Pancreas (tissue), 10 donors: ENCODE measurements around the gene COL5A3. TPM values are rescaled to one million over a fixed set of nuclear protein-coding genes. Genes with fewer than 3 reads are reported as not detected.

ENCODE experiments used
- ATAC-seq, 4 donors: fragments of 200-7000 bp; cut with Tn5 transposase; one replicate each; pipeline versions ENCODE4 v1.8.0 to v1.9.1; 2020; ENCODE audit warnings: mild to moderate bottlenecking in 4 of 4, moderate library complexity in 4 of 4
- DNase-seq, 6 donors: peaks; one replicate each; pipeline ENCODE4 v3.0.0-alpha.2; 2020
- FAIRE-seq: peaks from 2 replicates; lab custom pipeline; 2012; peaks lifted over from hg19 to GRCh38; lab: Jason Lieb, UNC
- H3K27ac ChIP-seq, 4 donors: fragments of 200-600 bp; sonication (generic); 1 replicate in 3 of 4; 2 replicates in 1 of 4; pipeline versions ENCODE4 v1.5.0 to v1.8.0; 2020
- H3K27me3 ChIP-seq, 4 donors: fragments of 200-600 bp; one replicate each; pipeline ENCODE4 v1.8.0; 2021
- H3K36me3 ChIP-seq, 3 donors: fragments of 200-600 bp; sonication (generic) in 1 of 3; one replicate each; pipeline versions ENCODE4 v1.5.0 to v1.8.0; 2020 to 2021
- H3K4me1 ChIP-seq, 3 donors: fragments of 200-600 bp; one replicate each; pipeline ENCODE4 v1.8.0; 2021
- H3K4me3 ChIP-seq, 4 donors: fragments of 200-600 bp; sonication (generic) in 2 of 4; one replicate each; pipeline versions ENCODE4 v1.5.0 to v1.8.0; 2020 to 2021
- H3K9me3 ChIP-seq, 4 donors: fragments of 200-600 bp; one replicate each; pipeline ENCODE4 v1.8.0; 2021
- CTCF ChIP-seq, 4 donors: fragments of 200-600 bp; sonication (generic) in 3 of 4; IDR thresholded peaks; one replicate each; pipeline versions ENCODE4 v1.5.0 to v1.8.0; 2021; ENCODE audit warnings: antibody characterized with exemption in 4 of 4
- whole genome bisulfite sequencing, 2 donors: extraction: QIAGEN DNeasy Blood & Tissue Kit; methylation state at CpG; one replicate each; pipeline ENCODE4 v1.1.7; 2013; 5-methylcytosine and 5-hydroxymethylcytosine counted together
- intact Hi-C, 3 donors: fragments of 100-400 bp; cut with DNase I; formaldehyde crosslinking; loops; one replicate each; pipeline versions ENCODE4 v1.11.1 to v1.14.2; 2022
- polyA plus RNA-seq, 2 donors: library from polyadenylated mRNA; stranded (reverse); fragments of 200-250 nt; gene quantifications; one replicate each; pipeline ENCODE4 v1.2.3, GENCODE V29; 2013
- total RNA-seq, 6 donors: library from RNA; stranded (reverse); fragmentation: NEBNext Ultra II Directional in 4 of 6; extraction: Animal tissue kit (Norgen Biotek cat#: 25700) in 4 of 6; gene quantifications; one replicate each; pipeline versions ENCODE4 v1.2.1 to v1.2.4, GENCODE V29; 2021 to 2023
- donor health status: healthy with polysubstance abuse.
- donor health status: DM: no; HTN: no; CAD: no; lungs with moderate emphysema.
- donor health status: DM: no; HTN: no; CAD: no.
- donor health status: control.
- donor health status: control.
- donor health status: Bipolar disorder and iron deficiency.
- donor health status: DM: yes; HTN: yes; CAD: no.
- donor health status: DM: no; HTN: no; CAD: no.
- donor health status: DM: no; HTN: no; CAD: no.
- donor health status: DM: yes; HTN: yes; CAD: no.

Gene COL5A3
- total and polyA plus RNA-seq, 8 donors = 1.0 to 8.7 (median 2.8) TPM

- intact Hi-C loops = no loop called here
- H3K36me3 ChIP-seq = no peaks in the 10 kb centered on the region
- 30 to 38% methylated on average over 6 of the region's 6 CpGs for WGBS, 2 donors
- DNase-seq (no peak), FAIRE-seq (no peak), ATAC-seq (no peak)
- TF ChIP-seq CTCF (IDR thresholded peaks at IDR 0.05) = no peak
- H3K4me1 ChIP-seq = peaks cover 0 to 7% (median 0%) of the 10 kb centered on the region in 3 donors
- no peaks in the 10 kb centered on the region for H3K9me3 ChIP-seq
- peaks cover 0 to 17% (median 2%) of the 10 kb centered on the region in 4 donors for H3K27me3 ChIP-seq
- no peak overlapping the region for H3K4me3 ChIP-seq
- no peak overlapping the region for H3K27ac ChIP-seq
Observed at GRCh38 chr19:10013834-10014618, 3.7 kb upstream of the COL5A3 start.

GRCh38 chr19:10013316-10013715 is 3.0 kb upstream of the COL5A3 start, which contains the start of gene RDH8:
RDH8 (plus strand) TSS chr19:10013483; CDS start chr19:10013498, 15 bp downstream.
- intact Hi-C loops = no loop called here
- Histone ChIP-seq H3K27me3 (peaks cover 0 to 17% (median 2%) of the 10 kb centered on the region in 4 donors), H3K4me3 (no peak within 1 kb of the TSS), H3K9me3 (no peaks in the 10 kb centered on the region), H3K27ac (no peak within 1 kb of the TSS), H3K4me1 (peaks cover 0 to 7% (median 5%) of the 10 kb centered on the region in 3 donors), H3K36me3 (no peaks in the 10 kb centered on the region)
- FAIRE-seq (no peak), DNase-seq (no peak), ATAC-seq (no peak)
- TF ChIP-seq CTCF (IDR thresholded peaks at IDR 0.05) = no peak
- 45 to 57% methylated on average over 10 of the region's 10 CpGs for WGBS, 2 donors

- no peak overlapping the region for H3K4me3 ChIP-seq
- no peak for FAIRE-seq
- 28 to 41% methylated on average over 6 to 7 of the region's 7 CpGs for WGBS, 2 donors
- intact Hi-C loops = no loop called here
- no peak for ATAC-seq
- peaks cover 0 to 17% (median 2%) of the 10 kb centered on the region in 4 donors for H3K27me3 ChIP-seq
- H3K36me3 ChIP-seq = no peaks in the 10 kb centered on the region
- no peak overlapping the region for H3K27ac ChIP-seq
- H3K9me3 ChIP-seq = no peaks in the 10 kb centered on the region
- no peak for DNase-seq
- no peak for TF ChIP-seq CTCF (IDR thresholded peaks at IDR 0.05)
- H3K4me1 ChIP-seq = peaks cover 0 to 7% (median 6%) of the 10 kb centered on the region in 3 donors
Observed at GRCh38 chr19:10011974-10012373, 1.7 kb upstream of the COL5A3 start.

- H3K4me1 ChIP-seq = peaks cover 0 to 7% (median 6%) of the 10 kb centered on the region in 3 donors
- intact Hi-C loops = no loop called here
- H3K27ac ChIP-seq = no peak overlapping the region
- H3K9me3 ChIP-seq = no peaks in the 10 kb centered on the region
- H3K27me3 ChIP-seq = peaks cover 0 to 17% (median 2%) of the 10 kb centered on the region in 4 donors
- FAIRE-seq = no peak
- no peaks in the 10 kb centered on the region for H3K36me3 ChIP-seq
- WGBS, 2 donors = 63 to 67% methylated on average over 9 of the region's 9 CpGs
- no peak for TF ChIP-seq CTCF (IDR thresholded peaks at IDR 0.05)
- no peak for ATAC-seq
- no peak overlapping the region for H3K4me3 ChIP-seq
- DNase-seq = no peak
Observed at GRCh38 chr19:10010939-10011338, 635 bp upstream of the COL5A3 start.
